HEK293 (cell line): Measurements from ENCODE around the gene UBB.

Experiments used
- CTCF ChIA-PET: fragments of 350-600 bp; formaldehyde crosslinking; extraction: SDS; loops from one replicate; lab custom pipeline; 2021; ENCODE audit warnings: antibody characterized with exemption; lab: Yijun Ruan, JAX
- POLR2A ChIA-PET: fragments of 300-600 bp; formaldehyde crosslinking; extraction: SDS; loops from one replicate; lab custom pipeline; 2020; ENCODE audit warnings: antibody characterized with exemption, inconsistent platforms; lab: Yijun Ruan, JAX
- H3K27ac ChIP-seq: fragments of 200-500 bp; sonication (Bioruptor generic); 2 replicates; pipeline ENCODE4 v1.5.1; 2014; ENCODE audit warnings: low read depth, low read length, control low read depth, inconsistent platforms; ENCODE audit errors: extremely low read depth
- H3K36me3 ChIP-seq, 2 experiments: fragments of 200-500 bp in 1 of 2; sonication (Bioruptor generic) in 1 of 2; 1 replicate in 1 of 2; 2 replicates in 1 of 2; pipeline ENCODE4 v1.5.1; 2014 to 2017; ENCODE audit warnings: inconsistent platforms in 2 of 2, low read length in 2 of 2; ENCODE audit not compliant: control insufficient read depth in 2 of 2, insufficient read depth in 1 of 2
- H3K4me1 ChIP-seq: fragments of 200-500 bp; sonication (Bioruptor generic); 2 replicates; pipeline ENCODE4 v1.5.1; 2014; ENCODE audit warnings: mild to moderate bottlenecking, low read length, inconsistent platforms; ENCODE audit not compliant: control insufficient read depth, insufficient read depth
- H3K4me3 ChIP-seq: 2 replicates; pipeline ENCODE4 v1.5.1; 2011; ENCODE audit warnings: low read depth, mild to moderate bottlenecking, control low read depth, low read length, moderate library complexity
- H3K9me3 ChIP-seq: fragments of 200-500 bp; sonication (Bioruptor generic); 2 replicates; pipeline ENCODE4 v1.5.1; 2014; ENCODE audit warnings: low read depth, low read length, inconsistent platforms; ENCODE audit not compliant: control insufficient read depth, insufficient read depth
- GFI1B ChIP-seq: fragments of 450-650 bp; formaldehyde crosslinking; IDR thresholded peaks from 2 replicates; pipeline ENCODE4 v1.5.1; 2016; ENCODE audit warnings: missing biosample characterization, missing genetic modification characterization
- GLIS1 ChIP-seq: fragments of 450-650 bp; formaldehyde crosslinking; IDR thresholded peaks from 2 replicates; pipeline ENCODE4 v1.5.1; 2016; ENCODE audit warnings: missing biosample characterization, missing genetic modification characterization
- GLIS2 ChIP-seq: fragments of 450-650 bp; formaldehyde crosslinking; IDR thresholded peaks from 2 replicates; pipeline ENCODE4 v1.5.1; 2016; ENCODE audit warnings: missing biosample characterization, missing genetic modification characterization
- HOXC10 ChIP-seq: sonication (generic); formaldehyde crosslinking; IDR thresholded peaks from 2 replicates; pipeline ENCODE4 v1.8.1; 2023; ENCODE audit warnings: mild to moderate bottlenecking, missing genetic modification reagents
- OVOL3 ChIP-seq: fragments of 450-650 bp; formaldehyde crosslinking; IDR thresholded peaks from 2 replicates; pipeline ENCODE4 v1.5.1; 2016; ENCODE audit warnings: missing biosample characterization, missing genetic modification characterization
- PATZ1 ChIP-seq: fragments of 450-650 bp; formaldehyde crosslinking; IDR thresholded peaks from 2 replicates; pipeline ENCODE4 v1.5.1; 2016; ENCODE audit warnings: missing biosample characterization, missing genetic modification characterization
- PBX3 ChIP-seq: sonication (generic); formaldehyde crosslinking; IDR thresholded peaks from 2 replicates; pipeline ENCODE4 v1.8.1; 2022; ENCODE audit warnings: mild to moderate bottlenecking, moderate library complexity, missing genetic modification reagents
- RBAK ChIP-seq: fragments of 450-650 bp; formaldehyde crosslinking; IDR thresholded peaks from 2 replicates; pipeline ENCODE4 v1.5.1; 2016; ENCODE audit warnings: missing biosample characterization, missing genetic modification characterization
- SALL2 ChIP-seq: fragments of 450-650 bp; formaldehyde crosslinking; IDR thresholded peaks from 2 replicates; pipeline ENCODE4 v1.5.0; 2017; ENCODE audit warnings: missing biosample characterization, mild to moderate bottlenecking, missing genetic modification characterization, borderline replicate concordance
- SP3 ChIP-seq: fragments of 450-650 bp; formaldehyde crosslinking; IDR thresholded peaks from 2 replicates; pipeline ENCODE4 v1.5.1; 2016; ENCODE audit warnings: missing biosample characterization, missing genetic modification characterization
- YY1 ChIP-seq: fragments of 450-650 bp; formaldehyde crosslinking; IDR thresholded peaks from 2 replicates; pipeline ENCODE4 v1.5.1; 2018; ENCODE audit warnings: missing biosample characterization, missing genetic modification characterization
- ZBTB1 ChIP-seq: fragments of 450-650 bp; formaldehyde crosslinking; IDR thresholded peaks from 2 replicates; pipeline ENCODE4 v1.5.1; 2016; ENCODE audit warnings: missing biosample characterization, missing genetic modification characterization
- ZBTB20 ChIP-seq: fragments of 450-650 bp; formaldehyde crosslinking; IDR thresholded peaks from 2 replicates; pipeline ENCODE4 v1.5.1; 2016; ENCODE audit warnings: missing biosample characterization, missing genetic modification characterization
- ZBTB26 ChIP-seq: fragments of 450-650 bp; formaldehyde crosslinking; optimal IDR thresholded peaks from 2 replicates; pipeline ENCODE3; 2016; ENCODE audit warnings: missing biosample characterization, mild to moderate bottlenecking, missing genetic modification characterization
- ZBTB44 ChIP-seq: fragments of 450-650 bp; IDR thresholded peaks from 2 replicates; pipeline ENCODE4 v1.5.1; 2018; ENCODE audit warnings: missing biosample characterization, mild to moderate bottlenecking, missing genetic modification characterization
- ZBTB8A ChIP-seq: fragments of 450-650 bp; formaldehyde crosslinking; IDR thresholded peaks from 2 replicates; pipeline ENCODE4 v1.5.1; 2016; ENCODE audit warnings: missing biosample characterization, missing genetic modification characterization
- ZFP37 ChIP-seq: fragments of 450-650 bp; formaldehyde crosslinking; IDR thresholded peaks from 2 replicates; pipeline ENCODE4 v1.5.1; 2016; ENCODE audit warnings: missing biosample characterization, missing genetic modification characterization
- ZFP41 ChIP-seq: fragments of 450-650 bp; formaldehyde crosslinking; IDR thresholded peaks from 2 replicates; pipeline ENCODE4 v1.5.1; 2016; ENCODE audit warnings: missing biosample characterization, missing genetic modification characterization, borderline replicate concordance
- ZNF112 ChIP-seq: fragments of 450-650 bp; formaldehyde crosslinking; IDR thresholded peaks from 2 replicates; pipeline ENCODE4 v1.5.0; 2017; ENCODE audit warnings: missing biosample characterization, missing genetic modification characterization
- ZNF133 ChIP-seq: fragments of 450-650 bp; formaldehyde crosslinking; IDR thresholded peaks from 2 replicates; pipeline ENCODE4 v1.5.1; 2016; ENCODE audit warnings: missing biosample characterization, missing genetic modification characterization
- ZNF138 ChIP-seq: fragments of 450-650 bp; formaldehyde crosslinking; IDR thresholded peaks from 2 replicates; pipeline ENCODE4 v1.5.1; 2016; ENCODE audit warnings: missing biosample characterization, missing genetic modification characterization, borderline replicate concordance
- ZNF24 ChIP-seq: fragments of 450-650 bp; formaldehyde crosslinking; IDR thresholded peaks from 2 replicates; pipeline ENCODE4 v1.5.1; 2016; ENCODE audit warnings: missing biosample characterization, missing genetic modification characterization
- ZNF335 ChIP-seq: fragments of 450-650 bp; formaldehyde crosslinking; conservative IDR thresholded peaks from 2 replicates; pipeline ENCODE4 v1.5.1; 2016; ENCODE audit warnings: missing biosample characterization, missing genetic modification characterization
- ZNF416 ChIP-seq: fragments of 450-650 bp; formaldehyde crosslinking; IDR thresholded peaks from 2 replicates; pipeline ENCODE4 v1.5.1; 2016; ENCODE audit warnings: missing biosample characterization, missing genetic modification characterization
- ZNF426 ChIP-seq: fragments of 450-650 bp; formaldehyde crosslinking; IDR thresholded peaks from 2 replicates; pipeline ENCODE4 v1.5.1; 2017; ENCODE audit warnings: missing biosample characterization, missing genetic modification characterization, mild to moderate bottlenecking, inconsistent platforms, moderate library complexity
- ZNF488 ChIP-seq: fragments of 450-650 bp; formaldehyde crosslinking; IDR thresholded peaks from 2 replicates; pipeline ENCODE4 v1.5.1; 2016; ENCODE audit warnings: missing biosample characterization, missing genetic modification characterization
- ZNF510 ChIP-seq: fragments of 450-650 bp; formaldehyde crosslinking; IDR thresholded peaks from 2 replicates; pipeline ENCODE4 v1.5.1; 2018; ENCODE audit warnings: mild to moderate bottlenecking, missing genetic modification characterization, missing biosample characterization; ENCODE audit not compliant: insufficient replicate concordance
- ZNF623 ChIP-seq: fragments of 450-650 bp; formaldehyde crosslinking; IDR thresholded peaks from 2 replicates; pipeline ENCODE4 v1.5.1; 2016; ENCODE audit warnings: missing biosample characterization, missing genetic modification characterization
- ZNF660 ChIP-seq: fragments of 450-650 bp; IDR thresholded peaks from 2 replicates; pipeline ENCODE4 v1.5.1; 2018; ENCODE audit warnings: missing biosample characterization, mild to moderate bottlenecking, missing genetic modification characterization
- ZNF777 ChIP-seq: fragments of 450-650 bp; formaldehyde crosslinking; IDR thresholded peaks from 2 replicates; pipeline ENCODE4 v1.5.1; 2017; ENCODE audit warnings: missing biosample characterization, missing genetic modification characterization, borderline replicate concordance
- ZSCAN30 ChIP-seq: fragments of 450-650 bp; IDR thresholded peaks from 2 replicates; pipeline ENCODE4 v1.5.1; 2018; ENCODE audit warnings: missing biosample characterization, mild to moderate bottlenecking, missing genetic modification characterization, moderate library complexity
- ZXDB ChIP-seq: fragments of 450-650 bp; formaldehyde crosslinking; IDR thresholded peaks from 2 replicates; pipeline ENCODE4 v1.5.1; 2016; ENCODE audit warnings: missing biosample characterization, missing genetic modification characterization

UBB gene

GRCh38 chr17:16352667-16353316 lies 28.1 kb upstream of the UBB start:
- peaks cover 16 to 21% of the 10 kb centered on the region in 2 experiments for H3K36me3 ChIP-seq
- ChIA-PET CTCF (interaction anchor here (0.6 to 7.9 kb wide), 12 partner anchors 9 to 169 kb away, joined by 3 to 89 read pairs (median 4); no protein-coding TSS in a partner anchor), POLR2A (interaction anchor here (1.0 to 5.3 kb wide), 9 partner anchors 10 to 353 kb away, joined by 3 to 44 read pairs (median 4); partner anchors contain the start of genes TTC19, UBB and ZSWIM7)
- H3K4me3 ChIP-seq, result peak overlapping the region; percentile 77
- H3K9me3 ChIP-seq, result no peaks in the 10 kb centered on the region
- H3K4me1 ChIP-seq, result peaks cover 3% of the 10 kb centered on the region; the same call in 1 of the 2 replicates
- peak overlapping the region; percentile 97 for H3K27ac ChIP-seq
- TF ChIP-seq GFI1B (tag by site-specific recombination), result no peak
- 0 out of 2 replicates have a peak, but pooled peaks have one; percentile 8 for TF ChIP-seq YY1 (tag by site-specific recombination)
- TF ChIP-seq GLIS1 (tag by site-specific recombination), result peak; percentile 17; the same call in 1 of the 2 replicates
- TF ChIP-seq PBX3, result peak; percentile 13; the same call in 1 of the 2 replicates
- peak; percentile 90 for TF ChIP-seq ZBTB26
- no peak for TF ChIP-seq ZNF416
- TF ChIP-seq ZNF510 (tag by site-specific recombination), result no peak
- TF ChIP-seq ZFP37, result 0 out of 2 replicates have a peak, but pooled peaks have one; percentile 40
- 0 out of 2 replicates have a peak, but pooled peaks have one; percentile 2 for TF ChIP-seq ZNF660 (tag by site-specific recombination)
- 0 out of 2 replicates have a peak, but pooled peaks have one; percentile 8 for TF ChIP-seq ZBTB1
- TF ChIP-seq ZSCAN30 (tag by site-specific recombination), result 0 out of 2 replicates have a peak, but pooled peaks have one; percentile 33
- TF ChIP-seq HOXC10 (CRISPR knock-in tag), result no peak
- TF ChIP-seq ZNF426 (tag by site-specific recombination), result no peak
- peak; percentile 91 for TF ChIP-seq ZBTB8A (tag by site-specific recombination)
- TF ChIP-seq ZNF24, result 0 out of 2 replicates have a peak, but pooled peaks have one; percentile 6
- TF ChIP-seq ZNF488, result no peak
- no peak for TF ChIP-seq RBAK (tag by site-specific recombination)
- 0 out of 2 replicates have a peak, but pooled peaks have one; percentile 2 for TF ChIP-seq SP3 (tag by site-specific recombination)
- no peak for TF ChIP-seq OVOL3 (tag by site-specific recombination)
- no peak for TF ChIP-seq ZNF133 (tag by site-specific recombination)
- TF ChIP-seq ZNF112, result no peak
- no peak for TF ChIP-seq ZBTB44 (tag by site-specific recombination)
- peak; percentile 71 for TF ChIP-seq GLIS2
- peak; percentile 60 for TF ChIP-seq ZNF335 (tag by site-specific recombination)
- no peak for TF ChIP-seq ZFP41
- TF ChIP-seq ZNF777, result peak; percentile 56; the same call in 1 of the 2 replicates
- TF ChIP-seq ZNF623 (tag by site-specific recombination), result no peak
- TF ChIP-seq PATZ1 (tag by site-specific recombination), result no peak; the same call in 1 of the 2 replicates
- no peak for TF ChIP-seq SALL2 (tag by site-specific recombination)
- no peak for TF ChIP-seq ZXDB (tag by site-specific recombination)
- no peak for TF ChIP-seq ZNF138 (tag by site-specific recombination)
- peak; percentile 43; the same call in 1 of the 2 replicates for TF ChIP-seq ZBTB20
